Smooth muscle cell (in vitro differentiated cells): Measurements from ENCODE around the gene FNDC11. TPM values are rescaled to one million over a fixed set of nuclear protein-coding genes. Genes with fewer than 3 reads are reported as not detected.

Experiments used
- DNase-seq: peaks from one replicate; lab custom pipeline; 2025; ENCODE audit not compliant: unreplicated experiment; lab: John Stamatoyannopoulos, UW
- H2AFZ ChIP-seq: fragments of 200-600 bp; sonication (generic); 2 replicates; pipeline ENCODE4 v1.6.0; 2016; ENCODE audit warnings: antibody characterized with exemption, low read depth, mild to moderate bottlenecking
- H3F3A ChIP-seq: fragments of 200-600 bp; sonication (generic); 2 replicates; pipeline ENCODE4 v1.6.0; 2017; ENCODE audit warnings: antibody characterized with exemption, low read depth
- H3K27ac ChIP-seq: fragments of 200-600 bp; sonication (generic); 2 replicates; pipeline ENCODE4 v1.5.1; 2016; ENCODE audit warnings: low read depth, mild to moderate bottlenecking
- H3K27me3 ChIP-seq: fragments of 200-600 bp; sonication (generic); 2 replicates; pipeline ENCODE4 v1.6.1; 2016; ENCODE audit warnings: low read depth, mild to moderate bottlenecking
- H3K36me3 ChIP-seq: fragments of 200-600 bp; sonication (generic); 2 replicates; pipeline ENCODE4 v1.5.1; 2016; ENCODE audit warnings: low read depth
- H3K4me1 ChIP-seq: fragments of 200-600 bp; sonication (generic); 2 replicates; pipeline ENCODE4 v1.5.1; 2016; ENCODE audit warnings: low read depth
- H3K4me2 ChIP-seq: fragments of 200-600 bp; sonication (generic); 2 replicates; pipeline ENCODE4 v1.6.0; 2016; ENCODE audit warnings: mild to moderate bottlenecking
- H3K4me3 ChIP-seq: fragments of 200-600 bp; sonication (generic); 2 replicates; pipeline ENCODE4 v1.5.1; 2016; ENCODE audit warnings: mild to moderate bottlenecking
- H3K79me2 ChIP-seq: fragments of 200-600 bp; sonication (generic); 2 replicates; pipeline ENCODE4 v1.6.0; 2016; ENCODE audit warnings: low read depth, mild to moderate bottlenecking
- H3K9ac ChIP-seq: fragments of 200-600 bp; sonication (generic); 2 replicates; pipeline ENCODE4 v1.6.0; 2016; ENCODE audit warnings: low read depth
- H3K9me3 ChIP-seq: fragments of 200-600 bp; sonication (generic); replicated peaks from 2 replicates; pipeline ENCODE4 v1.5.1; 2016; ENCODE audit warnings: low read depth
- H4K20me1 ChIP-seq: fragments of 200-600 bp; sonication (generic); 2 replicates; pipeline ENCODE4 v1.6.0; 2016; ENCODE audit warnings: low read depth
- WGBS: methylation state at CpG from one replicate; pipeline ENCODE4 v1.1.7; 2016; ENCODE audit warnings: low lambda C conversion rate; 5-methylcytosine and 5-hydroxymethylcytosine counted together
- polyA plus RNA-seq: library from polyadenylated mRNA; unstranded; fragments of >200 nt; fragmentation: Nextera tagmentation; extraction: Ambion mirVana; gene quantifications from 2 replicates; pipeline ENCODE4 v1.2.1, GENCODE V29; 2016
- total RNA-seq: library from RNA; depleted of rRNA; stranded (reverse); fragments of >200 nt; gene quantifications from 2 replicates; pipeline ENCODE4 v1.2.3, GENCODE V29; 2014
- TF ChIP-seq, protein P1 (sequence below): fragments of 200-600 bp; sonication (generic); IDR thresholded peaks from 2 replicates; pipeline ENCODE4 v1.5.1; 2017; ENCODE audit warnings: borderline replicate concordance, mild to moderate bottlenecking, antibody characterized with exemption; ENCODE audit not compliant: insufficient read depth, poor library complexity, severe bottlenecking

Gene FNDC11
- total and polyA plus RNA-seq, 2 experiments from 2014 or later: 0.72 to 3.6 TPM

DNA sequence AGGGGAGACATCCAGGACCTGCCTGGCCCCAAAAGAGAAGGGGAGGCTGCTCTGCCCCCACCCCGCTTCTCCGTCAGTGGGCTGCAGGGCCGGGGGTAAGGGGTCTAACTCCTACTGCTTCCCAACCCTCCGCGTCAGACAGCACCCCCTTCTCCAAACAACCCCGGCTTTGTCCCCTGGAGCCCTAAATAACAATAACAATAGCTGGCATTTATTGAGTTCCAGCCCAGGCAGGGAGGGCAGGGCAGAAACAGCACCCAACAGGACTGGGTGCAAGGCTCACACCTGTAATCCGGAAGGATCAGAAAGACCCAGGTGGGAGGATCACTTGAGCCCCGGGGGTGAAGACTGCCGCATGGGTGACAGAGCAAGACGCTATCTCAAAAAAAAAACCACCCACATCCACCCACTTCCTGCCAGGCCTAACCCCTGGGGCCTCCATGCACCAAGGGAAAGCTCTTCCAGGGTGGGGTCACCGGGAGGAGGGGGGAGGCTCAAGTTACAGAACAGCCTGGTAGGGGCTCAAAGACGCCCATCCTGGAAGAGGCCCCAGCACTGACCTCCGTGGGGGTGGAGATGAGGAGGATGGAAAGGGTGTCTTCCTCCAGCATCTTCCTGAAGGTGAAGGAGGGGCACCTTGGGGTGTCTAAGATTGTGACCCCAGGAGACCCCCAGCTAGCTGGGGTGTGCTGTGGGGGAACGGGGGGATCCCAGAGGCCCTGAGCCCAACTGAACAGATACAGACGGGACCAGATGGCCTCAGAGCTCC lies 1.3 kb upstream of the FNDC11 start:
- no peak overlapping the region for H2AFZ ChIP-seq
- 42% methylated on average over 15 of the region's 15 CpGs for whole genome bisulfite sequencing

DNA sequence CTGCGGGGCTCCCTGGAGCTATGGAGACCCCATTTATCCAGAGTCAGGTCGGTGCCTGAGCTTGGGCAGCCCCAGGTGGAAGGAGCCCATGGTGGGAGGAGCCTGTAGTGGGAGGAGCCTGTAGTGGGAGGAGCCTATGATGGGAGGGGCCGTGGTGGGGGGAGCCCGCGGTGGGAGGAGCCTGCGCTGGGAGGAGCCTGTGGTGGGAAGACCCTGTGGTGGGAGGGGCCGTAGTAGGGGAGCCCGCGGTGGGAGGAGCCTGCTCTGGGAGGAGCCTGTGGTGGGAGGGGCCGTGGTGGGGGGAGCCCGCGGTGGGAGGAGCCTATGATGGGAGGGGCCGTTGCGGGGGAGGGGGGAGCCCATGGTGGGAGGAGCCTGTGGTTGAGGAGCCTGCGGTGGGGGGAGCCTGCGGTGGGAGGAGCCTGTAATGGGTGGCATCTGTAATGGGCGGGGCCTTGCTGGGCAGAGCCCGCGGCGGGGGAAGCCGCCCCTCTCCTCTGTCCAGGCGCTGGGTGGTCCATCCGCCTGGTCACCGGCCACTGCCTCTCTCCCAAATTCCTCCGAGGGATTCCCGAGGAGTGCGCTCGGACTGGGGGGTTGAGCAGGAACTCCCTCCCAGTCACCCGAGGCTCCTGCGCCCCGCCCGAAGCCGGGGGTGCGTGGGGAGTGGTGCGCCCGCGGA lies 567 bp upstream of the FNDC11 start:
- Histone ChIP-seq H3K4me2 (peak overlapping the region; percentile 100), H3K4me3 (peak overlapping the region; percentile 87), H3K79me2 (no peaks in the 10 kb centered on the region), H3K27ac (peak overlapping the region; percentile 67), H3K4me1 (peaks cover 8% of the 10 kb centered on the region), H3K9me3 (no peaks in the 10 kb centered on the region), H4K20me1 (no peaks in the 10 kb centered on the region), H3K36me3 (no peaks in the 10 kb centered on the region), H3F3A (peaks cover 18% of the 10 kb centered on the region), H2AFZ (peak overlapping the region; percentile 84), H3K27me3 (no peaks in the 10 kb centered on the region), H3K9ac (peak overlapping the region; percentile 93)
- TF ChIP-seq, protein P1, sequence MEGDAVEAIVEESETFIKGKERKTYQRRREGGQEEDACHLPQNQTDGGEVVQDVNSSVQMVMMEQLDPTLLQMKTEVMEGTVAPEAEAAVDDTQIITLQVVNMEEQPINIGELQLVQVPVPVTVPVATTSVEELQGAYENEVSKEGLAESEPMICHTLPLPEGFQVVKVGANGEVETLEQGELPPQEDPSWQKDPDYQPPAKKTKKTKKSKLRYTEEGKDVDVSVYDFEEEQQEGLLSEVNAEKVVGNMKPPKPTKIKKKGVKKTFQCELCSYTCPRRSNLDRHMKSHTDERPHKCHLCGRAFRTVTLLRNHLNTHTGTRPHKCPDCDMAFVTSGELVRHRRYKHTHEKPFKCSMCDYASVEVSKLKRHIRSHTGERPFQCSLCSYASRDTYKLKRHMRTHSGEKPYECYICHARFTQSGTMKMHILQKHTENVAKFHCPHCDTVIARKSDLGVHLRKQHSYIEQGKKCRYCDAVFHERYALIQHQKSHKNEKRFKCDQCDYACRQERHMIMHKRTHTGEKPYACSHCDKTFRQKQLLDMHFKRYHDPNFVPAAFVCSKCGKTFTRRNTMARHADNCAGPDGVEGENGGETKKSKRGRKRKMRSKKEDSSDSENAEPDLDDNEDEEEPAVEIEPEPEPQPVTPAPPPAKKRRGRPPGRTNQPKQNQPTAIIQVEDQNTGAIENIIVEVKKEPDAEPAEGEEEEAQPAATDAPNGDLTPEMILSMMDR: no peak
- peak; percentile 90 for DNase-seq
- 2% methylated on average over 22 of the region's 37 CpGs for WGBS

More for the DNA sequence above, 1.3 kb upstream of the FNDC11 start:
- DNase-seq: no peak
- H3K36me3 ChIP-seq: no peaks in the 10 kb centered on the region
- peaks cover 8% of the 10 kb centered on the region for H3K4me1 ChIP-seq
- H3K9me3 ChIP-seq: no peaks in the 10 kb centered on the region
- no peaks in the 10 kb centered on the region for H4K20me1 ChIP-seq
- H3K4me2 ChIP-seq: no peak overlapping the region
- H3K9ac ChIP-seq: no peak overlapping the region
- H3K4me3 ChIP-seq: no peak overlapping the region
- H3K27ac ChIP-seq: no peak overlapping the region
- TF ChIP-seq, protein P1: no peak
- H3K79me2 ChIP-seq: no peaks in the 10 kb centered on the region
- peaks cover 18% of the 10 kb centered on the region for H3F3A ChIP-seq
- H3K27me3 ChIP-seq: no peaks in the 10 kb centered on the region

DNA sequence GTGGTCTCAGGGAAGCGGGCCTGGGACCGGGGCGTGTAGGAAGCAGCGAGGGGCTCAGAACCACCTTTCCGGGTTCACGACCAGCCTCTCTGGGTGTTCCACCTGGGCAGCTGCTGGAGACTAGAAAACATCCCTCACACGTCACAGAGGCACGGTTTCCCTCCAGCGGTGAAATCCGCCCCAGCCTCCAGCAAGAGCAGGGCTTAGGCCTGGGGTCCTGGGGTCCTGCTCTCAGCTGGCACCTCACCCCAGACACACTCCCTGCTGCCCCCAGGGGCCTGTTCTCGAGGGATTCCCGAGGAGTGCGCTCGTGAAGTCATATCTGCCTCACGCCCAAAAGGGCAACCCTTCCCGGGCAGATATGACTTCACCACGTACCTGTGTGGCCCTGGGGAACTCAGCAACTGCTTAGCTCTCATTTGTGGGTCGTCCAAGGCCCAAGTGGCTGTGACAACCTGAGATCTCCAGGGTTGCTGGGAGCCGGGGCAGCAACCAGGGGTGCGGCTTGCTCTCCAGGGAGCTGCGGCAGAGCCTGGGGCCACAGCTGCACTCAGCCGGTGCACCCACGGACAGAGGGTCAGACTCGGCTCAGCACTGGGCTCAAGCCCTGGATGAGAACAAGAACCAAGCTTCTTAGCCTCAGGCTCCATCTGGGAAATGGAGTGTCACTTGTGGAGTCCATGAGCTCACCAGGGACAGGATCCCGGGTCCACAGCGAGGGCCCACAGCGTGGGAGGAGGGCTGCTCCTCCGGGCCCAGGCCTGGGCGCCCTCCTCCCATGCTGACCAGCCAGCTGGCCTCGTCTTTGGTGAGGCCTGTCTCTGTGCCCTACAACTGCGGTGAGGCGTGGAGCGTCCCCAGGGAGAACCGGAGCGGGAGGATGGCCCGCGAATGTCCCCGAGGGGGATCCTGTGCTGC lies 661 bp downstream of the FNDC11 start:
- Histone ChIP-seq H3K79me2 (no peaks in the 10 kb centered on the region), H3K4me1 (peaks cover 8% of the 10 kb centered on the region), H3F3A (peaks cover 18% of the 10 kb centered on the region), H3K9me3 (no peaks in the 10 kb centered on the region), H3K27ac (no peak overlapping the region), H3K9ac (peak overlapping the region; percentile 93), H3K4me3 (peak overlapping the region; percentile 87), H3K36me3 (no peaks in the 10 kb centered on the region), H4K20me1 (no peaks in the 10 kb centered on the region), H3K27me3 (no peaks in the 10 kb centered on the region), H3K4me2 (peak overlapping the region; percentile 100), H2AFZ (no peak overlapping the region)
- TF ChIP-seq, protein P1: no peak
- 74% methylated on average over 33 of the region's 38 CpGs for WGBS
- DNase-seq: no peak
